GM03348 (cell line): ENCODE data around the gene HELZ.
"Not testable (repeated sequence)": the region's sequence is repeated elsewhere in the genome, so short reads cannot be mapped to it uniquely, and the experiment has no call there.

Experiments used
- DNase-seq: peaks from one replicate; pipeline ENCODE4 v3.0.0; 2012; ENCODE audit warnings: low spot score

HELZ gene, protein sequence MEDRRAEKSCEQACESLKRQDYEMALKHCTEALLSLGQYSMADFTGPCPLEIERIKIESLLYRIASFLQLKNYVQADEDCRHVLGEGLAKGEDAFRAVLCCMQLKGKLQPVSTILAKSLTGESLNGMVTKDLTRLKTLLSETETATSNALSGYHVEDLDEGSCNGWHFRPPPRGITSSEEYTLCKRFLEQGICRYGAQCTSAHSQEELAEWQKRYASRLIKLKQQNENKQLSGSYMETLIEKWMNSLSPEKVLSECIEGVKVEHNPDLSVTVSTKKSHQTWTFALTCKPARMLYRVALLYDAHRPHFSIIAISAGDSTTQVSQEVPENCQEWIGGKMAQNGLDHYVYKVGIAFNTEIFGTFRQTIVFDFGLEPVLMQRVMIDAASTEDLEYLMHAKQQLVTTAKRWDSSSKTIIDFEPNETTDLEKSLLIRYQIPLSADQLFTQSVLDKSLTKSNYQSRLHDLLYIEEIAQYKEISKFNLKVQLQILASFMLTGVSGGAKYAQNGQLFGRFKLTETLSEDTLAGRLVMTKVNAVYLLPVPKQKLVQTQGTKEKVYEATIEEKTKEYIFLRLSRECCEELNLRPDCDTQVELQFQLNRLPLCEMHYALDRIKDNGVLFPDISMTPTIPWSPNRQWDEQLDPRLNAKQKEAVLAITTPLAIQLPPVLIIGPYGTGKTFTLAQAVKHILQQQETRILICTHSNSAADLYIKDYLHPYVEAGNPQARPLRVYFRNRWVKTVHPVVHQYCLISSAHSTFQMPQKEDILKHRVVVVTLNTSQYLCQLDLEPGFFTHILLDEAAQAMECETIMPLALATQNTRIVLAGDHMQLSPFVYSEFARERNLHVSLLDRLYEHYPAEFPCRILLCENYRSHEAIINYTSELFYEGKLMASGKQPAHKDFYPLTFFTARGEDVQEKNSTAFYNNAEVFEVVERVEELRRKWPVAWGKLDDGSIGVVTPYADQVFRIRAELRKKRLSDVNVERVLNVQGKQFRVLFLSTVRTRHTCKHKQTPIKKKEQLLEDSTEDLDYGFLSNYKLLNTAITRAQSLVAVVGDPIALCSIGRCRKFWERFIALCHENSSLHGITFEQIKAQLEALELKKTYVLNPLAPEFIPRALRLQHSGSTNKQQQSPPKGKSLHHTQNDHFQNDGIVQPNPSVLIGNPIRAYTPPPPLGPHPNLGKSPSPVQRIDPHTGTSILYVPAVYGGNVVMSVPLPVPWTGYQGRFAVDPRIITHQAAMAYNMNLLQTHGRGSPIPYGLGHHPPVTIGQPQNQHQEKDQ (N-terminal part only)

DNA sequence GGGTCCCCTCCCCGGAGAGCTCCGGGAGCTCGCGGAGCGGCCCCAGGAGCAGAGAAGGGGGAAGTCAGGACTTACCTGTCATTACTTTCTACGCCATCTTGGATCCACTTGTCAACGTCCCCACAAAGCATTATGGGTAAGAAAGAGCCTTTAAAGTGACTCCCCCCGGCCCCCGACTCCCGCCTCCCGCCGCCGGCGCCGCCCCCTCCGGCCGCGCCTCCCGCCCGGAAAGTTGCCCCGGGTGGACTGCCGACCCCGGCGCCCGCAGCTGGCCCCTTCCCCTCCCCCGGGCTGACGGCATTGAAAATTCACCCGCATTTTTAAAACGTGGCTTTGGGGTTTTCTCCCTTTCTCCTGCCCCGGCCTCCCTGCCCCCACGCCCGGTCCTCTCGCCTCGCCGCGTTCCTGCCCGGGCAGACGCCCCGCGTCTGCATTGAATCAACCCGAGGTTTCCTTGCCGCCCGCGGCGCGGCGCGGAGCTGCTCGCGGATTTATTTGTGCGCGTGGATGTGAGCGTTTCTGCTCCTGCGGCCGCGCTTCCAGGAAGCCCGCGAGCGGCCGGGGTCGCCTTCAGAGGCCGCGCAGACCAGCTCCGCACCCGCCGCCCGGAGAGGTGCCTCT, at the start of gene HELZ:
TSS of gene HELZ (minus strand) at position 124 of the 621 bp plus-strand sequence. CDS start 26,392 bp downstream, outside the sequence.
- peak; percentile 95 for DNase-seq

DNA sequence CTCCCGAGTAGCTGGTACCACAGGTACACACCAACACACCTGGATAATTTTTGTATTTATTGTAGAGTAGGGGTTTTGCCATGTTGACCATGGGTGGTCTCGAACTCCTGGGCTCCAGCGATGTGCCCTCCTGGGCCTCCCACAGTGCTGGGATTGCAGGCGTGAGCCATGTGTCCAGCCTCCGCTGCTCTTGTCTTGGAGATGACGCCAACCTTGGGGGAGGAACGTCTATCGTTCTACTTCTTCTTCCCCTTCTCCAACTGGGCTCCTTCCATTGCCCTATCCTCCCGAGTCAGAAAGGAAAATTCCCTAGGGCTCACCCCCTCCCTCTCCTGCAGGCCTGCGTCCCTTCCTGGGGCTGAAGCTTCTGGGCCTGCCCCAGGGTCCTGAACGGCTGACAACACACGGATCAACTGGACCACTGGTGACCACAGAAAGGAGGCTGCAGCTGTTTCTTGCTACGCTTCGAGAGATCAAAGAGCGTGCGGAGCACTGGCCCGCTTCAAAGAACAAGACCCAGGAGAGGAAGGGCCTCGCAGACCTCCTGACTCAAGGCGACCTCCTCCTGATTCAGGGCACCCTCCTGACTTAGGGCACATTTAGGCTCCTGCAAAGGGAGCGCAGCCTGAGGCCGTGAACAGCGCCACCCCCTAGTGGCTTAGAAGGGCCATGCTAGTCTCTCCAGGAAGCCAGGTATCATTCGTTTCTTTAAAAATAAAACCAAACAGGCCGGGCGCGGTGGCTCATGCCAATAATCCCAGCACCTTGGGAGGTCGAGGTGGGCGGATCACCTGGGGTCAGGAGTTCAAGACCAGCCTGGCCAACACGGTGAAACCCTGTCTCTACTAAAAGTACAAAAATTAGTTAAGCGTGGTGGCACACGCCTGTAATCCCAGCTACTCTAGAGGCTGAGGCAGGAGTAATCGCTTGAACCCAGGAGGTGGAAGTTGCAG, 48.5 kb upstream of the HELZ start:
- peak; percentile 86 for DNase-seq

DNA sequence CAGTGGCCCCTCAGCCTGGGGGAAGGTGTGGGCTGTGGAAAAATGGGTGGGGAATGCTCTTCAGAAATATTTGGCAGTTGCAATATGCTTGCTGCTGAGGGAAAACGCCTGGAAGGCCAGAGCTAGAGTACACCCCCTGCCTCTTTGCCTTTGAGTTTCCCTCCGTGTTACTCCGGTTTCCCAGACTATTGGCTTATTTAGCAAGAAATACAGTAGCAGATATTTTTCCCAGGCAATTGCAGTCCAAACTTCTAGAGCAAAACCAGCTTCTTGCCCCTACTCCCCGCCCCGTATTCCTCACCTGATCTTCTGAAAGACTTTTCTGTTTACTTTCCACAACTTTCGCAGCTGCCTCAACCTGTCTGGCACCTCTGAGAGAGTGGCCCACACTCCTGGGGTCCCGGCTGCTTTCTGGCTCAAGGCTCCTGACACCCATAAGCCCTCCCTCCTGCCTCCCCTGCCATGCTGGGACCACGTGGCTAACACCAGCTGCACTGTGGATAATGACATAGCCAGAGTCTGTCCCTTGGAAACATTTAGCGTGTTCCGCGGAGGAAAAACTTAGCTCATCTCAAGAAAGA, 45.8 kb upstream of the HELZ start:
- DNase-seq: no peak

DNA sequence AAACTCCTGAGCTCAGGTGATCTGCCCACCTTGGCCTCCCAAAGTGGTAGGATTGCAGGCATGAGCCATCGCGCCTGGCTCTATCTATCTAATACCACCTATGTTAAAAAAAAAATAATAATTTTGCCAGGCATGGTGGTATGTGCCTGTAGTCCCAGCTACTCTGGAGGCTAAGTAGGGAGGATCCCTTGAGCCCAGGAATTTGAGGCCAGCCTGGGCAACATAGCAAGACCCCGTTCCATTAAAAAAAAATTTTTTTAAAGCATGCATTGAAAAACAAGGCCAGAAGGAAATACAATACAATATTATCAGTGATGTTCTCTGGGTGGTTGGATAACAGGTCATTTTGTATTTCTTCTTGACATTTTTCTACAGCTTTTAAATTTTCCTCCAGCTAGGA, 45.2 kb upstream of the HELZ start:
- DNase-seq: no peak

DNA sequence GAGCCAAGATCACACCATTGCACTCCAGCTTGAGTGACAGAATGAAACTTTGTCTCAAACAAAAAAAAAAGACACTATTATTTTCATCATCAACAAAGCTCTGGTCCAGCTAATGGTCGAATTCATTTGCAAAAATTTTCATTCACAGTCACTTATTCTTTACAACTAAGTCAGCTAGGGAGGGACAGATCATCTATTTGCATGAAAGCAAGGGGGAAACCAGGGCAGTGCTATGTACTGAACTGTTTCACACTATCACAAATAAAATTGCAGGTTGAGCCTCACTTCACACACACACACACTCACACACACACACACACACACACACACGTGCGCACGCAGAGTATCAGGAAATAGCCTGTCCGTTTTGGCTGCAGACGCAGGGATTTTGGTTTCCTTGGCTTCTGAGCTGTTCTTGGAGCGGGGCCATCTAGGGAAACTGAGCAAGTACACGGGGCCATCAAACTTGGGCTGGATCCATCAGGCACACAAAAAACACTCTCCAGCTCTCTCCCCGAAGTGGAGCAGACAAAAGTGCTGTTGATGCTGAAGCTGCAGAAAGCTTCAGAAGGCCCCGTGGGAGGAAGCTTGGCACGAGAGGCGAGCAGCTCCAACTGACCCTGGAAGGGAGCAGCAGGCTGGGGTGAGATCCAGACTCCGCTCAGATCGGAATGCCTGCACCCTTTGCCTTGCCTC, 44.3 kb upstream of the HELZ start:
- DNase-seq: peak; percentile 87

DNA sequence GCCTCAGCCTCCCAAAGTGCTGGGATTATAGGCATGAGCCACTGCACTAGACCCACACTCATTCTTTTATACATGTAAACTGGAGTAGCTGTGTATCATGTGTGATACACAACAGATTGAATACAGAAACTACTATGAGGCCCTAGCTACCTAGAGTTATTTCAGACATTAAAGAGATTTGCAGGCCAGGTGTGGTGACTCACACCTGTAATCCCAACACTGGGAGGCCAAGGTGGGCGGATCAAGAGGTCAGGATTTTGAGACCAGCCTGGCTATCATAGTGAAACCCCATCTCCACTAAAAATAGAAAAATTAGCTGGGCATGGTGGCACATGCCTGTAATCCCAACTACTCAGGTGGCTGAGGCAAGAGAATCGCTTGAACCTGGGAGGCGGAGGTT, 41.8 kb upstream of the HELZ start:
- not testable (repeated sequence) for DNase-seq

DNA sequence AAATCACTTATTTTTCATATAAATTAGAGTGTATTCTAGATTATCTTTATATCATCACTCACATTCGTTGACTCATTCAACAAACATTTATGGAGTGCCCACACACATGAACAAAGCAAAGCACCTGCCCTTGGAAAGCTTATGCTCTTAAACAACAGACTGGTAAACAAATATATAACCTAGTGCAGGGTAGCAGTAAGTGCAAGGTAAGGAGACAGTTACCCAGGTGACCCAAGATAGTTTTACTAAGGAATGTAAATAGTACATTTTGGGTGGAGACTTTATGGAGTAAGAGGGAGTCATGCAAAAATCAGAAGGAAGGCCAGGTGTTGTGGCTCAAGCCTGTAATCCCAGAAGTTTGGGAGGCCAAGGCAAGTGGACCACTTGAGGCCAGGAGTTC, 40.4 kb upstream of the HELZ start:
- DNase-seq: no peak

DNA sequence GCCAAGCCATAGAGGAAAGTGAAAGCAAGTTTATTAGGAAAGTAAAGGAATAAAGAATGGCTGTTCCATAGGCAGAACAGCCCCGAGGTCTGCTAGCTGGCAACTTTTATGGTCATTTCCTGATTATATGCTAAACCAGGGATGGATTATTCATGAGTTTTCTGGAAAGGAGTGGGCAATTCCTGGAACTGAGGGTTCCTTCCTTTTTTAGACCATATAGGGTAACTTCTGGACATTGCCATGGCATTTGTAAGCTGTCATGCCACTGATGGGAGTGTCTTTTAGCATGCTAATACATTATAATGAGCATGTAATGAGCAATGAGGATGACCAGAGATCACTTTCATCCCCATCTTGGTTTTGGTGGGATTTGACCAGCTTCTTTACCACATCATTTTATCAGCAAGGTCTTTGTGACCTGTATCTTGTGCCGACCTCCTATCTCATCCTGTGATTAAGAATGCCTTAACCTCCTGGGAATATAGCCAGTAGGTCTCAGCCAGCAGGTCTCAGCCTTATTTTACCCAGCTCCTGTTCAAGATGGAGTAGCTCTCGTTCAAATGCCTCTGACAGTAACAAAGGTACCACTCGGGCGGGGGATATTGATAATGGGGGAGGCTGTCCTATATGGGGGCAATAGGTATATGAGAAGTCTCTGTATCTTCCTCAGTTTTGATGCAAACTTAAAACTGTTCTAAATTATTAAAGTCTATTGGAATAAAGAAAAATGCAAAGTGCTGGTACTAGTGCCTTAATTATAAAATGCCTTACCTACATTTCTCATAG, 38.9 kb upstream of the HELZ start:
- DNase-seq: no peak

DNA sequence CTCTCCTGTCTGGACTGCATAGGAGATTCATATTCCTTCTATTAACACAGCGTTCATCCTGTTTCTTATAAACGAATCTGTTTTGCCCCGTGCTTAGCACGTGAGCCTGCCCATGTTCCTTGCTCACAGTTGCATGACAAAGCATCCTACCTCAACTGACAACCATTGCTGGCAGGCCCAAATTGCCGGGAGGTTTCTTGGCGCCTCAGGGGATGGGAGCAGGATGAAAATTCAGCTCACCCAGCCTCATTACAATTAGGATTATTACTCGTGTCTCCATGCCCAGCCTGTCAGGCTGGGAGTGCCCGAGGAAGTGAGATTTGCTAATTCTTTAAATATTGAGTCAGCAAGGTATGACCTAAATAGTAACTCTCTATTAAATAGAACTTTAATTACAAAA, 36.7 kb upstream of the HELZ start:
- no peak for DNase-seq

DNA sequence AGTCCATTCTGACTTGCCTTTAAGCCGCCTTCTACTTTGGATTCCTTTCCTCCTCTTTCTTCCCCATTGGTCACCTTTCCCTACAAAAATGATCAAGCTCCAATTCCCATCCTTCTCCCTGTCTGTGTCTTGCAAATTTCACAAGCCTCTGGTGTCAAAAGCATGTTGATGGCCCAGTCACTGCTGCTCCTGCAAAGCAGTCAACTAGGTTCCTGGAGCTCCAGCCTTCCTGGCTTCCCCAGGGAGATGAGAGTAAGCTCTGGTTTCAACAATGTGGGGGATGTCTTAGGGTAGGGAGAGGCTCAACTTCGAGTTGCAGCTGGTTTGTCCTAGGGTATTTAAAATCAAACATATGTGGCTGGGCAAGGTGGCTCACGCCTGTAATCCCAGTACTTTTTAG, 36.1 kb upstream of the HELZ start:
- no peak for DNase-seq

DNA sequence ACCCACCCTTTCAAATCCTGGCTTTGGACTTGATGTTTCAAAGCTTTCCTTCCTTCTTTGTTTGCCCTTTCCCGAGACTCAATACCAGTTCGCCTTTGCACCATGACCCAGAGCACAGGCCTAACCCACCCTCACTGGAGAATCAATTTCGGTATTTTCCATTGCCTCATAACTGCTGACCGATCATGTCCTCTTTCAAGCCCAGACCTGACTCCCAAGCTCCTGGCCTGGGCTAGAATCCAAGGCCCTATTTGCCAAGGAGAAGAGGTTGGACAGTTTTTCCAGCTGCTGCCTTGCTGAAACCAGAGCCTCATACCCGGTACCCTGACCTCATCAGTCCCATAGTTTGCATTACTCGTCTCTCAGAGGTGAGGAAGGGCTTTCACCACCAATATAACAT, 35.3 kb upstream of the HELZ start:
- DNase-seq: no peak

DNA sequence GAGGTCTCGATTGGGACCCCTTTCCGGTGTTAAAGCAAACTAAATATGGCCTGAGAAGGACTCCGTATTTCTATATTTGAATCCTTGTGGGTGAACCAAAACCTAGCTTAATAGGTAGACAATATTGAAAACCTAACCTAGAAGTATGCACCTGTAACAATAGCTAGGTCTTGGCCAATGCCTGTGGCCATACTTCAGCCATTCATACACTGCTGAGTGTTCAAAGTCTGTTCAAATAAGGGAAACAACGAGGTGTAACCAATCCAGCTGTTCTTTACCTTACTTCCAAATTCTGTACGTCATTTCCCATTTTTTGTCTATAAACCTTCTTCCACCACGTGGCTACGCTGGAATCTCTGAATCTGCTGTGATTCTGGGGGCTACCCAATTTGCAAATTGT, 34.1 kb upstream of the HELZ start:
- DNase-seq: no peak

DNA sequence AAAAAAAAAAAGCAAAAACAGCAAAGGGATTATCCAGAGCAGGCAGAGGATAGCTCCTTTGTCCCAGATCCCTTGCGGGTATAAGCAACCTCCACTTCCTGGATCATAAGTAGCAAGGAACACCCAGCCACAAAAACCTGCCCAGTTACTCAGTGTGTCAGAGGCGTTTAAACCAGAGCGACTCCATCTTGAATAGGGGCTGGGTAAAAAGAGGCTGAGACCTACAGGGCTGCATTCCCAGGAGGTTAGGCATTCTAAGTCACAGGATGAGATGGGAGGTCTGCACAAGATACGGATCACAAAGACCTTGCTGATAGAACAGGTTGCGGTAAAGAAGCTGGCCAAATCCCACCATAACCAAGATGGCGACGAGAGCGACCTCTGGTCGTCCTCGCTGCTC, 33.4 kb upstream of the HELZ start:
- no peak for DNase-seq

DNA sequence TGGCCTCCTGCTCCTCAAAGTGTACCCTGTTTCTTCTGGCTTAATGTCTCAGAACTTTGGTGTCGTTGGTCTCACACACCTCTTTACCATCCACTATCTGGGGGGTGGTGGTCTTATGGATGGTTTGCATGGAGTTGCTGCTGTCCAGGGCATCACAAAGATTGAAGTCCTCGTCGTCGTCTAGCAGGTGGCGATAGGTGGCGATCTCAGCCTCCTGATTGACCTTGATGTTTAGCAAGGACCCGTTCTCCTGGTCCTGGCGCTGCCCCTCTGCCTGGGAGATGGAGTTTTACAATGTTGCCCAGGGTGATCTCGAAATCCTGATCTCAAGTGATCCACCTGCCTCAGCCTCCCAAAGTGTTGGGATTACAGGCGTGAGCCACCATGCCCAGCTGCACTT, 31.1 kb upstream of the HELZ start:
- no peak for DNase-seq

DNA sequence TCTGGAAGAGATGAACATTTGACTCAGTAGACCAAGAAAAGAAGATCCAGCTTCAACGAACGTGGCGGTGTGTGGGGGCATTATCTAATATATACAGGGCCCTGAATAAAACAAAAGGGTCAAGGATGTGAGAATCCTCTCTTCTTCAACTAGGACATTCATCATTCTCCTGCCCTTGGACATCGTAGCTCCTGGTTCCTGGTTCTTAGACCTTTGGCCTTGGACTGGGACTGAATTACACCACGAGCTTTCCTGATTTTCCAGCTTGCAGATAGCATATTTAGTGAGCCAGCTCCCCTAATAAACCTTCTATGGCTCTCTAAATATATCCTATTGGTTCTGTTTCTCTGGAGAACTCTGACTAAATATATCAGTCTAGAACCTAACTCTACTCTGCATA, 29.5 kb upstream of the HELZ start:
- no peak for DNase-seq

DNA sequence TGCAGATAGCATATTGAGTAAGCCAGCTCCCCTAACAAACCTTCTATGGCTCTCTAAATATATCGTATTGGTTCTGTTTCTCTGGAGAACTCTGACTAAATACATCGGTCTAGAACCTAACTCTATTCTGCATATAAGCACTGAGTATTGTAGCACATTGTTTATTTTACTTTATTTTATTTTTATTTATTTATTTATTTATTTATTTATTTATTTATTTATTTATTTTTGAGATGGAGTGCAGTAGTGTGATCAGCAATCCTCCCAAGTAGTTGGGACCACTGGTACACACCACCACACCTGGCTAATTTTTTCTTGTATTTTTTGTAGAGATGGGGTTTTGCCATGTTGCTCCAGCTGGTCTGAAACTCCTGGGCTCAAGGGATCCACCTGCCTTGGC, 28.9 kb upstream of the HELZ start:
- DNase-seq: no peak

DNA sequence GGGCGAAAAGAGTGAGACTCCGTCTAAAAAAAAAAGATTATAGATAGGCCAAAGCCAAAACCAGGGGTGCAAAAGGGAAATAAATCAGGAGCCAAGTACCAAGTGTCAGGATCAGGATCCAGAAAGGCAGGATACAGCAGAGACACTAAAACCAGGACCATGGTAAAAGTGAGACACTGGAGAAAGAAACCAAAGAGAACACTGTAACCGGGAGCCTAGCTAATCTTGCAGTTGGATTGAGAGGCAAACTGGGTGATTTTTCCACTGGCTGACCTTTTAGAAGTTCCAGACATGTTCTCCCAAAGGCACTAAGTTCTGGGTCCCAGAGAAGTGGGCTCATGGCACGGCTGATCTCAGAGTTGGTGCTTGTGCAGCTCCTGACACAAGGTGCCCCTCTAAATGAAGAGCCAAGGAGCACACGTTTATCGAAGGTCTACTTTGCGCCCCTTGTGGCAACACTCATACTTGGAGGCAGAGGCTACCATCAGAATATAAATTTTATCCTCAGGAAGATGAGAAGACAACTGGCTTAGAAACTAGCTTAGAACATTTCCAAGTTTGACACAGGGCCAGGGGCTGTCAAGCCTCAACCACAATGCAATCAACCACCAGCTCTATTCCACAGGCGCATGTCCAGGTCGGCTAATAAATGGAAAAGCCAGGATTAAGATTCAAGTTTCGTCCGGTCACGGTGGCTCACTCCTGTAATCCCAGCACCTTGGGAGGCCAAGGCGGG, 27.5 kb upstream of the HELZ start:
- DNase-seq: no peak

DNA sequence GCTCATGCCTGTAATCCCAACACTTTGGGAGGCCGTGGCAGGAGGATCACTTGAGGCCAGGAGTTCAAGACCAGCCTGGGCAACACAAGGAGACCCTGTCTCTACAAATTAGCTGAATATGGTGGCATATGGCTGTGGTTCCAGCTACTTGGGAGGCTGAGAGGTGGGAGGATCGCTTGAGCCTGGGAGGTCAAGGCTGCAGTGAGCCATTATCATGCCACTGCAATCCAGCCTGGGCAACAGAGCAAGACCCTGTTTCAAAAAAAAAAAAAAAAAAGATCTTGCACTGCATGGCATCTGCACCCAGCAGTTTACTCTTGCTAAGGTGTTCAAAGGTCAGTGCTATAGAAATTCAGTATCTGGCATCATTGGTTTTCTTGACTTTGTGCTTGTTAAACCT, 26.2 kb upstream of the HELZ start:
- DNase-seq: not testable (repeated sequence)
